Measurements from ENCODE around the gene BDKRB2. TPM values are rescaled to one million over a fixed set of nuclear protein-coding genes. Genes with fewer than 3 reads are reported as not detected.

Gene BDKRB2
- total and polyA plus RNA-seq, 2 experiments from 2014 or later = 12.4 to 14.4 TPM

GRCh38 chr14:96205059-96205977 is 679 bp downstream of the BDKRB2 start:
- no peak for TF ChIP-seq EZH2 (IDR thresholded peaks at IDR 0.05; ENCODE audit: insufficient read depth, poor library complexity, severe bottlenecking)
- TF ChIP-seq EZH2phosphoT487 (IDR thresholded peaks at IDR 0.05; ENCODE audit: insufficient read depth, low read depth) = no peak
- H3K27ac ChIP-seq = peak overlapping the region; percentile 32
- no peaks in the 10 kb centered on the region for H4K20me1 ChIP-seq (ENCODE audit: insufficient read depth)
- H3K36me3 ChIP-seq (ENCODE audit: low read depth) = no peaks in the 10 kb centered on the region
- H3K4me3 ChIP-seq = peak overlapping the region; percentile 86
- H3K79me2 ChIP-seq (ENCODE audit: insufficient read depth) = peaks cover 69% of the 10 kb centered on the region
- in situ Hi-C loops (cut with MboI) = no loop called here
- no peaks in the 10 kb centered on the region for H3K9me3 ChIP-seq (ENCODE audit: low read depth)
- peak; percentile 32 for DNase-seq
- H3K4me1 ChIP-seq (ENCODE audit: insufficient read depth) = peaks cover 27% of the 10 kb centered on the region; the same call in 1 of the 2 replicates
- H3K27me3 ChIP-seq (replicated peaks; ENCODE audit: insufficient read depth) = no peaks in the 10 kb centered on the region
- H3K4me2 ChIP-seq (ENCODE audit: unreplicated experiment) = peak overlapping the region; percentile 75
- H3K9me2 ChIP-seq (ENCODE audit: insufficient read depth) = no peaks in the 10 kb centered on the region
- no peaks in the 10 kb centered on the region for H3F3A ChIP-seq (ENCODE audit: insufficient read depth)
- 30 to 32% methylated on average over 20 to 21 of the region's 21 CpGs for WGBS, 2 experiments (ENCODE audit: low coverage in 1 of 2, low lambda C conversion rate in 2 of 2, missing lambda C conversion rate in 2 of 2)
- peak overlapping the region; percentile 72 for H2AFZ ChIP-seq
- peak overlapping the region; percentile 89 for H3K9ac ChIP-seq

GRCh38 chr14:96205978-96206360 is 1.3 kb downstream of the BDKRB2 start:
- peak; percentile 65 for DNase-seq
- Histone ChIP-seq H3K27ac (0 out of 2 replicates have a peak overlapping the region, but pooled peaks have one; percentile 32), H3K79me2 (ENCODE audit: insufficient read depth) (peaks cover 75% of the 10 kb centered on the region), H3K9ac (peak overlapping the region; percentile 89), H4K20me1 (ENCODE audit: insufficient read depth) (no peaks in the 10 kb centered on the region), H2AFZ (no peak overlapping the region), H3K4me2 (ENCODE audit: unreplicated experiment) (peak overlapping the region; percentile 75), H3K36me3 (ENCODE audit: low read depth) (no peaks in the 10 kb centered on the region), H3F3A (ENCODE audit: insufficient read depth) (no peaks in the 10 kb centered on the region), H3K27me3 (replicated peaks; ENCODE audit: insufficient read depth) (no peaks in the 10 kb centered on the region), H3K9me3 (ENCODE audit: low read depth) (no peaks in the 10 kb centered on the region), H3K9me2 (ENCODE audit: insufficient read depth) (no peaks in the 10 kb centered on the region), H3K4me3 (peak overlapping the region; percentile 86), H3K4me1 (ENCODE audit: insufficient read depth) (peaks cover 27% of the 10 kb centered on the region; the same call in 1 of the 2 replicates)
- in situ Hi-C loops (cut with MboI) = no loop called here
- 15 to 21% methylated on average over 6 of the region's 6 CpGs for WGBS, 2 experiments (ENCODE audit: low coverage in 1 of 2, low lambda C conversion rate in 2 of 2, missing lambda C conversion rate in 2 of 2)
- TF ChIP-seq EZH2phosphoT487 (IDR thresholded peaks at IDR 0.05; ENCODE audit: insufficient read depth, low read depth) (no peak), EZH2 (IDR thresholded peaks at IDR 0.05; ENCODE audit: insufficient read depth, poor library complexity, severe bottlenecking) (no peak)

GRCh38 chr14:96206461-96206860 is 1.8 kb downstream of the BDKRB2 start:
- H3K9me2 ChIP-seq (ENCODE audit: insufficient read depth) = no peaks in the 10 kb centered on the region
- no peaks in the 10 kb centered on the region for H3F3A ChIP-seq (ENCODE audit: insufficient read depth)
- H3K9me3 ChIP-seq (ENCODE audit: low read depth) = no peaks in the 10 kb centered on the region
- in situ Hi-C loops (cut with MboI) = no loop called here
- H3K9ac ChIP-seq = peak overlapping the region; percentile 89; the same call in 1 of the 2 replicates
- DNase-seq = no peak
- no peaks in the 10 kb centered on the region for H3K36me3 ChIP-seq (ENCODE audit: low read depth)
- H4K20me1 ChIP-seq (ENCODE audit: insufficient read depth) = no peaks in the 10 kb centered on the region
- WGBS, 2 experiments (ENCODE audit: low coverage in 1 of 2, low lambda C conversion rate in 2 of 2, missing lambda C conversion rate in 2 of 2) = 42 to 45% methylated on average over 8 of the region's 8 CpGs
- peaks cover 27% of the 10 kb centered on the region; the same call in 1 of the 2 replicates for H3K4me1 ChIP-seq (ENCODE audit: insufficient read depth)
- no peaks in the 10 kb centered on the region for H3K27me3 ChIP-seq (replicated peaks; ENCODE audit: insufficient read depth)
- H2AFZ ChIP-seq = no peak overlapping the region
- peak overlapping the region; percentile 75 for H3K4me2 ChIP-seq (ENCODE audit: unreplicated experiment)
- TF ChIP-seq EZH2phosphoT487 (IDR thresholded peaks at IDR 0.05; ENCODE audit: insufficient read depth, low read depth) = no peak
- no peak for TF ChIP-seq EZH2 (IDR thresholded peaks at IDR 0.05; ENCODE audit: insufficient read depth, poor library complexity, severe bottlenecking)
- H3K79me2 ChIP-seq (ENCODE audit: insufficient read depth) = peaks cover 80% of the 10 kb centered on the region
- H3K27ac ChIP-seq = 0 out of 2 replicates have a peak overlapping the region, but pooled peaks have one; percentile 32
- peak overlapping the region; percentile 86 for H3K4me3 ChIP-seq

- H4K20me1 ChIP-seq (ENCODE audit: insufficient read depth) = no peaks in the 10 kb centered on the region
- in situ Hi-C loops (cut with MboI) = no loop called here
- H3K27ac ChIP-seq = no peak overlapping the region
- no peak overlapping the region for H3K4me2 ChIP-seq (ENCODE audit: unreplicated experiment)
- DNase-seq = no peak
- WGBS, 2 experiments (ENCODE audit: low coverage in 1 of 2, low lambda C conversion rate in 2 of 2, missing lambda C conversion rate in 2 of 2) = 90 to 94% methylated on average over 5 of the region's 5 CpGs
- TF ChIP-seq EZH2 (IDR thresholded peaks at IDR 0.05; ENCODE audit: insufficient read depth, poor library complexity, severe bottlenecking) = no peak
- no peak for TF ChIP-seq EZH2phosphoT487 (IDR thresholded peaks at IDR 0.05; ENCODE audit: insufficient read depth, low read depth)
- H3F3A ChIP-seq (ENCODE audit: insufficient read depth) = no peaks in the 10 kb centered on the region
- no peaks in the 10 kb centered on the region for H3K9me2 ChIP-seq (ENCODE audit: insufficient read depth)
- H3K79me2 ChIP-seq (ENCODE audit: insufficient read depth) = peaks cover 83% of the 10 kb centered on the region
- no peak overlapping the region for H2AFZ ChIP-seq
- H3K9ac ChIP-seq = no peak overlapping the region
- H3K27me3 ChIP-seq (replicated peaks; ENCODE audit: insufficient read depth) = no peaks in the 10 kb centered on the region
- no peak overlapping the region for H3K4me3 ChIP-seq
- H3K4me1 ChIP-seq (ENCODE audit: insufficient read depth) = peaks cover 27% of the 10 kb centered on the region; the same call in 1 of the 2 replicates
- H3K9me3 ChIP-seq (ENCODE audit: low read depth) = no peaks in the 10 kb centered on the region
- peaks cover 3% of the 10 kb centered on the region; the same call in 1 of the 2 replicates for H3K36me3 ChIP-seq (ENCODE audit: low read depth)
Measured at GRCh38 chr14:96207686-96208085, 3.0 kb downstream of the BDKRB2 start.

Measured in GM23248 (cell line).